A673 (cell line): Measurements from ENCODE around the gene YPEL2. TPM values are rescaled to one million over a fixed set of nuclear protein-coding genes. Genes with fewer than 3 reads are reported as not detected.
"Not testable (repeated sequence)": the region's sequence is repeated elsewhere in the genome, so short reads cannot be mapped to it uniquely, and the experiment has no call there.

Experiments used
- BruUV-seq: library from RNA; stranded (reverse); fragments of 400-500 nt; replicated peaks from 2 replicates; lab custom pipeline; 2021; lab: Mats Ljungman, UMichigan
- CTCF ChIA-PET: fragments of 300-600 bp; sonication (Branson Sonifier 250); formaldehyde crosslinking; loops from one replicate; lab custom pipeline; 2022; ENCODE audit warnings: antibody characterized with exemption; lab: Charles Lee
- POLR2A ChIA-PET: fragments of 300-600 bp; sonication (Branson Sonifier 250); formaldehyde crosslinking; loops from one replicate; lab custom pipeline; 2022; ENCODE audit warnings: antibody characterized with exemption; ENCODE audit not compliant: low non-redundant PET; lab: Charles Lee
- DNase-seq: peaks from one replicate; pipeline ENCODE4 v3.0.0-alpha.2; 2015; ENCODE audit warnings: low spot score
- H3K27ac ChIP-seq: fragments of 200-600 bp; sonication (generic); 2 replicates; pipeline ENCODE4 v1.5.1; 2016; ENCODE audit warnings: mixed run types, low read depth, mild to moderate bottlenecking, mixed read lengths, antibody characterized with exemption, low read length; ENCODE audit not compliant: poor library complexity, severe bottlenecking
- H3K27me3 ChIP-seq: fragments of 200-600 bp; sonication (generic); replicated peaks from 2 replicates; pipeline ENCODE4 v1.6.1; 2017; ENCODE audit warnings: mixed run types, low read depth, mild to moderate bottlenecking, mixed read lengths, antibody characterized with exemption, low read length; ENCODE audit not compliant: insufficient read depth, poor library complexity
- H3K36me3 ChIP-seq: fragments of 200-600 bp; sonication (generic); 2 replicates; pipeline ENCODE4 v1.6.1; 2016; ENCODE audit warnings: mixed run types, mild to moderate bottlenecking, mixed read lengths, antibody characterized with exemption, low read length; ENCODE audit not compliant: insufficient read depth, poor library complexity, severe bottlenecking
- H3K4me1 ChIP-seq: fragments of 200-600 bp; sonication (generic); 2 replicates; pipeline ENCODE4 v1.6.1; 2017; ENCODE audit warnings: mixed run types, mild to moderate bottlenecking, mixed read lengths, antibody characterized with exemption, low read length; ENCODE audit not compliant: insufficient read depth, poor library complexity, severe bottlenecking
- H3K4me3 ChIP-seq: fragments of 200-600 bp; sonication (generic); 2 replicates; pipeline ENCODE4 v1.5.1; 2016; ENCODE audit warnings: low read depth, mixed run types, mild to moderate bottlenecking, mixed read lengths, low read length; ENCODE audit not compliant: poor library complexity, severe bottlenecking
- H3K9me3 ChIP-seq: fragments of 200-600 bp; sonication (generic); 2 replicates; pipeline ENCODE4 v1.6.1; 2016; ENCODE audit warnings: mixed run types, low read depth, mild to moderate bottlenecking, mixed read lengths, antibody characterized with exemption, low read length; ENCODE audit not compliant: poor library complexity, severe bottlenecking
- EZH2 ChIP-seq: fragments of 200-600 bp; sonication (generic); IDR thresholded peaks from 2 replicates; pipeline ENCODE4 v1.6.1; 2017; ENCODE audit warnings: borderline replicate concordance, low read depth, mild to moderate bottlenecking, mixed read lengths, antibody characterized with exemption, low read length; ENCODE audit not compliant: poor library complexity, severe bottlenecking
- intact Hi-C: fragments of 100-400 bp; cut with micrococcal nuclease; formaldehyde crosslinking; loops from one replicate; pipeline ENCODE4 v1.10.0; 2022; ENCODE audit not compliant: unreplicated experiment
- total RNA-seq: library from RNA; stranded (reverse); gene quantifications from 2 replicates; pipeline ENCODE4 v1.2.3, GENCODE V29; 2021
- TF ChIP-seq, protein P1 (sequence below): fragments of 300-800, 200-600 bp; sonication (generic); conservative IDR thresholded peaks from 2 replicates; pipeline ENCODE4 v1.5.1; 2017; ENCODE audit warnings: low read depth, mild to moderate bottlenecking, antibody characterized with exemption, low read length, moderate library complexity, mixed read lengths

YPEL2 gene
- total RNA-seq, 1 experiment from 2014 or later: 0.60 TPM

DNA sequence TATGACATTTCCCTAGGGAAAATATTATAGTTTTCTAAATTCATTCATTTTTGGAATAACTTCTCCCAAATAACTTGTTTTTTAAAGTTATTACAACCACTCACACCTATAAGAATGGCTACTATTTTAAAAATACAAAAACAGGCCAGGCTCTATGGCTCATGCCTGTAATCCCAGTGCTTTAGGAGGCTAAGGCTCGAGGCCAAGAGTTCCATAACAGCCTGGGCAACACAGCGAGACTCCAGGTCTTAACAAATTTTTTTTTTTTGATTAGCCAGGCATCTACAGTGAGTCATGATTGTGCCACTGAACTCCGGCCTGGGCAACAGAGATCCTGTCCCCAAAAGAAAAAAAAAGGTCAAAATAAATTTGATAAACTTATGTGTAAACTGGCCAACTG is 43.6 kb upstream of the YPEL2 start:
- no TSS peak for BruUV-seq
- H3K9me3 ChIP-seq: no peaks in the 10 kb centered on the region
- DNase-seq: no peak
- H3K4me3 ChIP-seq: no peak overlapping the region
- intact Hi-C loops: no loop called here
- no peak overlapping the region for H3K27ac ChIP-seq
- ChIA-PET CTCF (no interaction called here), POLR2A (no interaction called here)
- H3K36me3 ChIP-seq: no peaks in the 10 kb centered on the region
- no peaks in the 10 kb centered on the region for H3K4me1 ChIP-seq
- H3K27me3 ChIP-seq: no peaks in the 10 kb centered on the region
- no peak for TF ChIP-seq EZH2
- TF ChIP-seq, protein P1, sequence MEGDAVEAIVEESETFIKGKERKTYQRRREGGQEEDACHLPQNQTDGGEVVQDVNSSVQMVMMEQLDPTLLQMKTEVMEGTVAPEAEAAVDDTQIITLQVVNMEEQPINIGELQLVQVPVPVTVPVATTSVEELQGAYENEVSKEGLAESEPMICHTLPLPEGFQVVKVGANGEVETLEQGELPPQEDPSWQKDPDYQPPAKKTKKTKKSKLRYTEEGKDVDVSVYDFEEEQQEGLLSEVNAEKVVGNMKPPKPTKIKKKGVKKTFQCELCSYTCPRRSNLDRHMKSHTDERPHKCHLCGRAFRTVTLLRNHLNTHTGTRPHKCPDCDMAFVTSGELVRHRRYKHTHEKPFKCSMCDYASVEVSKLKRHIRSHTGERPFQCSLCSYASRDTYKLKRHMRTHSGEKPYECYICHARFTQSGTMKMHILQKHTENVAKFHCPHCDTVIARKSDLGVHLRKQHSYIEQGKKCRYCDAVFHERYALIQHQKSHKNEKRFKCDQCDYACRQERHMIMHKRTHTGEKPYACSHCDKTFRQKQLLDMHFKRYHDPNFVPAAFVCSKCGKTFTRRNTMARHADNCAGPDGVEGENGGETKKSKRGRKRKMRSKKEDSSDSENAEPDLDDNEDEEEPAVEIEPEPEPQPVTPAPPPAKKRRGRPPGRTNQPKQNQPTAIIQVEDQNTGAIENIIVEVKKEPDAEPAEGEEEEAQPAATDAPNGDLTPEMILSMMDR: no peak

DNA sequence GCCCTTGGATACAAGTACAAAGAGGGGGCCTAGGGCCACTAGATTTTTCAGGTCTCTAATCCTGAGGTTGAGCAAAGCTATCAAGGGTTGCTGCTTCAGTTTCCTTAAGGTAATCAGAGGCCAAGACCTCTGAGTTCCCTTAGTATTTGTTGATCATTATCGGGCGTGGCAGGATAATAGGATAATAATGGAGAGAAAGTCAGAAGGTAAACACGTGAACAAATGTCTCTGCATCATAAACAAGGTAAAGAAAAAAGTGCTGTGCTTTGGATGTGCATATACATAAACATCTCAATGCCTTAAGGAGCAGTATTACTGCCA is 41.5 kb upstream of the YPEL2 start:
- Histone ChIP-seq H3K4me3 (no peak overlapping the region), H3K36me3 (no peaks in the 10 kb centered on the region), H3K27ac (no peak overlapping the region), H3K9me3 (no peaks in the 10 kb centered on the region), H3K27me3 (no peaks in the 10 kb centered on the region), H3K4me1 (no peaks in the 10 kb centered on the region)
- BruUV-seq: no TSS peak
- TF ChIP-seq, protein P1: no peak
- TF ChIP-seq EZH2: no peak
- POLR2A ChIA-PET: no interaction called here
- CTCF ChIA-PET: no interaction called here
- intact Hi-C loops: no loop called here
- no peak for DNase-seq

DNA sequence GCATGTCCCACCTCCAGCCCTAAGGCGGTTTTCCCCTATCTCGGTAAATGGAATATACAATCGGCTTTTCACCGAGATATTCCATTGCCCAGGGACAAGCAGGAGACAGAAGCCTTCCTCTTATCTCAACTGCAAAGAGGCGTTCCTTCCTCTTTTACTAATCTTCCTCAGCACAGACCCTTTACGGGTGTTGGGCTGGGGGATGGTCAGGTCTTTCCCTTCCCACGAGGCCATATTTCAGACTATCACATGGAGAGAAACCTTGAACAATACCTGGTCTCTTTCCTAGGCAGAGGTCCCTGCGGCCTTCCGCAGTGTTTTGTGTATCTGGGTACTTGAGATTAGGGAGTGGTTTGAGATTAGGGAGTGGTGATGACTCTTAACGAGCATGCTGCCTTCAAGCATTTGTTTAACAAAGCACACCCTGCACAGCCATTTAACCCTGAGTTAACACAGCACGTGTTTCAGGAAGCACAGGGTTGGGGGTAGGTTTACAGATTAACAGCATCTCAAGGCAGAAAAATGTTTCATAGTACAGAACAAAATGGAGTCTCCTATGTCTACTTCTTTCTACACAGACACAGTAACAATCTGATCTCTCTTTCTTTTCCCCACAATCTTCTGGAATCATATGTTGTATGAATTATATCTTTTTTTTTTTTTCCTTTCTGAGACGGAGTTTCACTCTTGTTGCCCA is 41.0 kb upstream of the YPEL2 start:
- POLR2A ChIA-PET, H3K9me3 ChIP-seq, H3K4me1 ChIP-seq, intact Hi-C loops, BruUV-seq, H3K27ac ChIP-seq, H3K27me3 ChIP-seq, DNase-seq, H3K4me3 ChIP-seq, H3K36me3 ChIP-seq, CTCF ChIA-PET: not testable (repeated sequence)

DNA sequence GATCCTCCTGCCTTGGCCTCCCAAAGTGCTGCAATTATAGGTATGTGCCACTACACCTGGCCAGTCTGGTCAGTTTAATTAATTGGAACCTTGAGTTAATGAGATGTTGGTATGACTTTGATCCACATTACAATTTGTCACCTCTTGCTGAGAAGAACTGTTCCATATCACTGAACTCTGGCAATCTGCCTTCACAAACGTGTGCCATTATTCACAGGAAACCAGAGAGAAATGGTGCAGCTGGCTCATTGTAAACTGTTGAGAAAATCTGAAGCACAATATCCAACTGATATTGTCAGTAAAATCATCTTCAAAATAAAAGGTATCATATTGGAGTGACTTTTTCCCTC is 39.3 kb upstream of the YPEL2 start:
- BruUV-seq: no TSS peak
- Histone ChIP-seq H3K4me1 (no peaks in the 10 kb centered on the region), H3K27ac (no peak overlapping the region), H3K36me3 (no peaks in the 10 kb centered on the region), H3K27me3 (no peaks in the 10 kb centered on the region), H3K4me3 (no peak overlapping the region), H3K9me3 (no peaks in the 10 kb centered on the region)
- TF ChIP-seq EZH2: no peak
- TF ChIP-seq, protein P1: no peak
- DNase-seq: no peak
- ChIA-PET POLR2A (no interaction called here), CTCF (no interaction called here)
- intact Hi-C loops: no loop called here
